ENCODE data around the gene WIPF2. TPM values are rescaled to one million over a fixed set of nuclear protein-coding genes. Genes with fewer than 3 reads are reported as not detected.

Gene WIPF2
- total RNA-seq, 2 experiments from 2014 or later, result 22.0 to 27.4 TPM

GRCh38 chr17:40322358-40323315 lies 103.5 kb downstream of the WIPF2 start:
- CTCF ChIA-PET, result interaction anchor here (0.8 to 2.7 kb wide), 11 partner anchors 10 to 211 kb away, joined by 3 to 14 read pairs (median 4); no protein-coding TSS in a partner anchor
- ATAC-seq, result peak; percentile 53
- peak; percentile 93 for DNase-seq
- Mint-ChIP-seq H3K36me3 (ENCODE audit: low read depth) (peaks cover 56% of the 10 kb centered on the region), H3K27me3 (ENCODE audit: low read depth) (no peaks in the 10 kb centered on the region), H3K27ac (peak overlapping the region; percentile 98), H3K4me1 (ENCODE audit: low read depth) (peaks cover 78% of the 10 kb centered on the region), H3K4me3 (peak overlapping the region; percentile 95), H3K9me3 (ENCODE audit: insufficient read depth) (no peaks in the 10 kb centered on the region)
- POLR2A ChIA-PET, result interaction anchor here (0.6 to 2.7 kb wide), 18 partner anchors 8 to 240 kb away, joined by 3 to 20 read pairs (median 4); partner anchors contain the start of genes CDC6, NR1D1, RARA and TOP2A

- Mint-ChIP-seq H3K27me3 (ENCODE audit: low read depth) (no peaks in the 10 kb centered on the region), H3K27ac (peak overlapping the region; percentile 98), H3K36me3 (ENCODE audit: low read depth) (peaks cover 60% of the 10 kb centered on the region), H3K4me1 (ENCODE audit: low read depth) (peaks cover 86% of the 10 kb centered on the region), H3K4me3 (peak overlapping the region; percentile 95), H3K9me3 (ENCODE audit: insufficient read depth) (no peaks in the 10 kb centered on the region)
- peak; percentile 72 for DNase-seq
- ChIA-PET POLR2A (interaction anchor here (0.6 to 2.7 kb wide), 13 partner anchors 9 to 168 kb away, joined by 3 to 20 read pairs (median 4); partner anchors contain the start of genes RARA and TOP2A), CTCF (interaction anchor here (0.9 to 2.7 kb wide), 10 partner anchors 10 to 217 kb away, joined by 3 to 14 read pairs (median 4); no protein-coding TSS in a partner anchor)
- ATAC-seq, result peak; percentile 9
These were observed 104.6 kb downstream of the WIPF2 start for GRCh38 chr17:40323391-40324381.

GRCh38 chr17:40325156-40326013 lies 106.3 kb downstream of the WIPF2 start:
- ChIA-PET CTCF (interaction anchor here (0.6 to 3.0 kb wide), 14 partner anchors 8 to 295 kb away, joined by 3 to 18 read pairs (median 3); no protein-coding TSS in a partner anchor), POLR2A (interaction anchor here (0.8 to 2.5 kb wide), 8 partner anchors 8 to 29 kb away, joined by 3 to 8 read pairs (median 6); no protein-coding TSS in a partner anchor)
- no peak for ATAC-seq
- DNase-seq, result peak; percentile 36
- H3K4me1 Mint-ChIP-seq (ENCODE audit: low read depth), result peaks cover 92% of the 10 kb centered on the region
- H3K36me3 Mint-ChIP-seq (ENCODE audit: low read depth), result peaks cover 52% of the 10 kb centered on the region
- no peaks in the 10 kb centered on the region for H3K9me3 Mint-ChIP-seq (ENCODE audit: insufficient read depth)
- H3K27me3 Mint-ChIP-seq (ENCODE audit: low read depth), result no peaks in the 10 kb centered on the region
- H3K27ac Mint-ChIP-seq, result peak overlapping the region; percentile 98
- H3K4me3 Mint-ChIP-seq, result peak overlapping the region; percentile 71

- no peaks in the 10 kb centered on the region for H3K9me3 Mint-ChIP-seq (ENCODE audit: insufficient read depth)
- H3K27ac Mint-ChIP-seq, result peak overlapping the region; percentile 98
- H3K4me1 Mint-ChIP-seq (ENCODE audit: low read depth), result peaks cover 92% of the 10 kb centered on the region
- H3K4me3 Mint-ChIP-seq, result peak overlapping the region; percentile 71
- DNase-seq (peak; percentile 71), ATAC-seq (no peak)
- H3K27me3 Mint-ChIP-seq (ENCODE audit: low read depth), result no peaks in the 10 kb centered on the region
- POLR2A ChIA-PET, result interaction anchor here (0.8 to 2.5 kb wide), 8 partner anchors 10 to 1362 kb away, joined by 3 to 8 read pairs (median 6); partner anchors contain the start of gene EIF1
- CTCF ChIA-PET, result interaction anchor here (0.6 to 3.0 kb wide), 13 partner anchors 7 to 294 kb away, joined by 3 to 18 read pairs (median 3); no protein-coding TSS in a partner anchor
- peaks cover 50% of the 10 kb centered on the region for H3K36me3 Mint-ChIP-seq (ENCODE audit: low read depth)
These were observed 107.1 kb downstream of the WIPF2 start for GRCh38 chr17:40326014-40326831.

- peak overlapping the region; percentile 98 for H3K27ac Mint-ChIP-seq
- H3K27me3 Mint-ChIP-seq (ENCODE audit: low read depth), result no peaks in the 10 kb centered on the region
- H3K4me1 Mint-ChIP-seq (ENCODE audit: low read depth), result peaks cover 93% of the 10 kb centered on the region
- DNase-seq (no peak), ATAC-seq (no peak)
- POLR2A ChIA-PET, result interaction anchor here (0.8 to 2.5 kb wide), 9 partner anchors 8 to 1361 kb away, joined by 3 to 8 read pairs (median 6); partner anchors contain the start of genes CDC6 and EIF1
- H3K36me3 Mint-ChIP-seq (ENCODE audit: low read depth), result peaks cover 54% of the 10 kb centered on the region
- CTCF ChIA-PET, result interaction anchor here (1.0 to 3.0 kb wide), 9 partner anchors 8 to 233 kb away, joined by 3 to 18 read pairs (median 4); no protein-coding TSS in a partner anchor
- peak overlapping the region; percentile 71 for H3K4me3 Mint-ChIP-seq
- no peaks in the 10 kb centered on the region for H3K9me3 Mint-ChIP-seq (ENCODE audit: insufficient read depth)
These were observed 107.7 kb downstream of the WIPF2 start for GRCh38 chr17:40326832-40327199.

- ChIA-PET CTCF (interaction anchor here (1.0 to 3.0 kb wide), 8 partner anchors 8 to 233 kb away, joined by 3 to 18 read pairs (median 5); no protein-coding TSS in a partner anchor), POLR2A (interaction anchor here (0.7 to 2.5 kb wide), 7 partner anchors 8 to 108 kb away, joined by 3 to 7 read pairs (median 5); partner anchors contain the start of genes CDC6 and WIPF2)
- DNase-seq (peak; percentile 42), ATAC-seq (no peak)
- peaks cover 50% of the 10 kb centered on the region for H3K36me3 Mint-ChIP-seq (ENCODE audit: low read depth)
- no peaks in the 10 kb centered on the region for H3K27me3 Mint-ChIP-seq (ENCODE audit: low read depth)
- H3K27ac Mint-ChIP-seq, result peak overlapping the region; percentile 98
- H3K4me3 Mint-ChIP-seq, result peak overlapping the region; percentile 71
- no peaks in the 10 kb centered on the region for H3K9me3 Mint-ChIP-seq (ENCODE audit: insufficient read depth)
- peaks cover 92% of the 10 kb centered on the region for H3K4me1 Mint-ChIP-seq (ENCODE audit: low read depth)
These were observed 108.2 kb downstream of the WIPF2 start for GRCh38 chr17:40327244-40327729.

- DNase-seq, result no peak
These were observed 108.8 kb downstream of the WIPF2 start for GRCh38 chr17:40327735-40328385.

GRCh38 chr17:40328386-40328766 lies 109.3 kb downstream of the WIPF2 start:
- Mint-ChIP-seq H3K4me1 (ENCODE audit: low read depth) (peaks cover 93% of the 10 kb centered on the region), H3K27me3 (ENCODE audit: low read depth) (no peaks in the 10 kb centered on the region), H3K27ac (peak overlapping the region; percentile 66), H3K4me3 (peak overlapping the region; percentile 54), H3K9me3 (ENCODE audit: insufficient read depth) (no peaks in the 10 kb centered on the region), H3K36me3 (ENCODE audit: low read depth) (peaks cover 57% of the 10 kb centered on the region)
- ATAC-seq (no peak), DNase-seq (no peak)
- CTCF ChIA-PET, result interaction anchor here (1.0 to 3.0 kb wide), 8 partner anchors 11 to 232 kb away, joined by 3 to 18 read pairs (median 6); no protein-coding TSS in a partner anchor
- POLR2A ChIA-PET, result interaction anchor here (1.4 to 1.7 kb wide), 3 partner anchors 10 to 40 kb away, joined by 5 to 7 read pairs (median 6); partner anchors contain the start of gene CDC6

More at GRCh38 chr17:40327735-40328385, 108.8 kb downstream of the WIPF2 start:
- H3K27me3 Mint-ChIP-seq (ENCODE audit: low read depth), result no peaks in the 10 kb centered on the region
- H3K9me3 Mint-ChIP-seq (ENCODE audit: insufficient read depth), result no peaks in the 10 kb centered on the region
- peak overlapping the region; percentile 98 for H3K27ac Mint-ChIP-seq
- ChIA-PET CTCF (interaction anchor here (1.0 to 3.0 kb wide), 10 partner anchors 9 to 232 kb away, joined by 3 to 18 read pairs (median 6); no protein-coding TSS in a partner anchor), POLR2A (interaction anchor here (0.7 to 2.5 kb wide), 6 partner anchors 9 to 109 kb away, joined by 3 to 7 read pairs (median 6); partner anchors contain the start of genes CDC6 and WIPF2)
- H3K4me1 Mint-ChIP-seq (ENCODE audit: low read depth), result peaks cover 93% of the 10 kb centered on the region
- ATAC-seq, result no peak
- H3K36me3 Mint-ChIP-seq (ENCODE audit: low read depth), result peaks cover 52% of the 10 kb centered on the region
- peak overlapping the region; percentile 71 for H3K4me3 Mint-ChIP-seq

All from activated CD8-positive, alpha-beta T cell treated with anti-CD3 and anti-CD28 coated beads, Interleukin-2, amount 10 ng/mL, durations not matched to agents 7 days and 5 days (primary cell).